OCI-LY7 (cell line): ENCODE measurements around the gene NXN.

Experiments used
- CTCF ChIP-seq: fragments of 200-600 bp; sonication (generic); conservative IDR thresholded peaks from 2 replicates; pipeline ENCODE4 v1.5.1; 2014; ENCODE audit warnings: mild to moderate bottlenecking, antibody characterized with exemption, low read length, moderate library complexity, mixed read lengths
- EZH2phosphoT487 ChIP-seq: fragments of 200-600 bp; sonication (generic); IDR thresholded peaks from 2 replicates; pipeline ENCODE4 v1.6.1; 2018; ENCODE audit warnings: low read depth, borderline replicate concordance, mild to moderate bottlenecking, mixed run types, antibody characterized with exemption, low read length, moderate library complexity, mixed read lengths

- no peak for TF ChIP-seq CTCF
- TF ChIP-seq EZH2phosphoT487 = no peak
Observed at GRCh38 chr17:795721-796120, 183.9 kb downstream of the NXN start.
